Measurements from ENCODE around the gene ARR3.
"Not testable (repeated sequence)": the region's sequence is repeated elsewhere in the genome, so short reads cannot be mapped to it uniquely, and the experiment has no call there.

Gene ARR3

GRCh38 chrX:70268034-70268433 is at the start of gene ARR3:
Gene ARR3, plus strand, starts transcription at chrX:70268334. Its CDS starts 1,052 bp downstream, at chrX:70269386.
- DNase-seq, result no peak

GRCh38 chrX:70219938-70220764 is 48.0 kb upstream of the ARR3 start:
- peak; percentile 72 for DNase-seq

- DNase-seq, result no peak
These were observed 42.1 kb upstream of the ARR3 start for GRCh38 chrX:70226048-70226447.

- no peak for DNase-seq
These were observed 41.4 kb upstream of the ARR3 start for GRCh38 chrX:70226687-70227086.

GRCh38 chrX:70231666-70232065 is 36.5 kb upstream of the ARR3 start:
- DNase-seq, result no peak

GRCh38 chrX:70234355-70234754 is 33.8 kb upstream of the ARR3 start, which contains the start of gene AWAT1:
Gene AWAT1, plus strand, starts transcription at chrX:70234655. Its CDS starts 41 bp downstream, at chrX:70234696.
- DNase-seq, result no peak

GRCh38 chrX:70240751-70241150 is 27.4 kb upstream of the ARR3 start:
- DNase-seq, result no peak

- DNase-seq, result no peak
These were observed 26.6 kb upstream of the ARR3 start for GRCh38 chrX:70241501-70241900.

GRCh38 chrX:70243601-70244000 is 24.5 kb upstream of the ARR3 start:
- DNase-seq, result not testable (repeated sequence)

- DNase-seq, result no peak
These were observed 23.3 kb upstream of the ARR3 start for GRCh38 chrX:70244881-70245280.

- no peak for DNase-seq
These were observed 20.9 kb upstream of the ARR3 start for GRCh38 chrX:70247252-70247651.

GRCh38 chrX:70252491-70252890 is 15.6 kb upstream of the ARR3 start:
- no peak for DNase-seq

- no peak for DNase-seq
These were observed 14.6 kb upstream of the ARR3 start for GRCh38 chrX:70253377-70254062.

GRCh38 chrX:70254063-70254400 is 14.1 kb upstream of the ARR3 start:
- DNase-seq, result no peak

- DNase-seq, result no peak
These were observed 13.2 kb upstream of the ARR3 start for GRCh38 chrX:70254909-70255308.

GRCh38 chrX:70255452-70255851 is 12.7 kb upstream of the ARR3 start:
- no peak for DNase-seq

GRCh38 chrX:70257423-70258288 is 10.5 kb upstream of the ARR3 start:
- no peak for DNase-seq

- DNase-seq, result no peak
These were observed 8.0 kb upstream of the ARR3 start, which contains the start of gene P2RY4 for GRCh38 chrX:70260104-70260503. Gene P2RY4, minus strand, starts transcription at chrX:70260204. Its CDS starts 580 bp downstream, at chrX:70259624.

- peak; percentile 59 for DNase-seq
These were observed 5.1 kb upstream of the ARR3 start for GRCh38 chrX:70262952-70263567.

- no peak for DNase-seq
These were observed 3.4 kb upstream of the ARR3 start for GRCh38 chrX:70264784-70265183.

- DNase-seq, result not testable (repeated sequence)
These were observed 5.9 kb downstream of the ARR3 start for GRCh38 chrX:70274029-70274428.

- DNase-seq, result no peak
These were observed 10.9 kb downstream of the ARR3 start for GRCh38 chrX:70279081-70279480.

GRCh38 chrX:70280573-70280972 is 12.4 kb downstream of the ARR3 start:
- no peak for DNase-seq
